Measurements from ENCODE around the gene DAB1.

DNA sequence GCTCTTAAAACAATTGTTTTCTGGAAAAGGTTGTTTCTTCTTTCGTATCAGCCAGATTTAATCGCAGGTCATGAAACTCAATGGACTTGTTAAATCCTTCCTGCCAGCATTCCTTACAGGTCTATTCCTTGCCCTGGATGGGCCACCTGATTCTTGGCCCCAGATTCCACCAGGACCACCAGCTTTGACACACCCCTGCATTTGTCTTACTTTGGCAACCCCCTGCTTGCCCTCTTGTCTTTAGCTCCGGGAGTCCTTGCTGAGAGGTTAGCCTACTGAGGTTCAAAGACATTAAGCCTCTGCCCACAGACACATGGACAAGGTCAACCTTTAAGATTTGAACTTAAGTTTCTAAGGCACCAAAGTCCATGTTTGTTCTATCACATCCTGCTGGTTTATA is 27.1 kb upstream of the DAB1 start:
- TF ChIP-seq, protein P1, sequence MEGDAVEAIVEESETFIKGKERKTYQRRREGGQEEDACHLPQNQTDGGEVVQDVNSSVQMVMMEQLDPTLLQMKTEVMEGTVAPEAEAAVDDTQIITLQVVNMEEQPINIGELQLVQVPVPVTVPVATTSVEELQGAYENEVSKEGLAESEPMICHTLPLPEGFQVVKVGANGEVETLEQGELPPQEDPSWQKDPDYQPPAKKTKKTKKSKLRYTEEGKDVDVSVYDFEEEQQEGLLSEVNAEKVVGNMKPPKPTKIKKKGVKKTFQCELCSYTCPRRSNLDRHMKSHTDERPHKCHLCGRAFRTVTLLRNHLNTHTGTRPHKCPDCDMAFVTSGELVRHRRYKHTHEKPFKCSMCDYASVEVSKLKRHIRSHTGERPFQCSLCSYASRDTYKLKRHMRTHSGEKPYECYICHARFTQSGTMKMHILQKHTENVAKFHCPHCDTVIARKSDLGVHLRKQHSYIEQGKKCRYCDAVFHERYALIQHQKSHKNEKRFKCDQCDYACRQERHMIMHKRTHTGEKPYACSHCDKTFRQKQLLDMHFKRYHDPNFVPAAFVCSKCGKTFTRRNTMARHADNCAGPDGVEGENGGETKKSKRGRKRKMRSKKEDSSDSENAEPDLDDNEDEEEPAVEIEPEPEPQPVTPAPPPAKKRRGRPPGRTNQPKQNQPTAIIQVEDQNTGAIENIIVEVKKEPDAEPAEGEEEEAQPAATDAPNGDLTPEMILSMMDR (IDR thresholded peaks at IDR 0.05; ENCODE audit: insufficient read depth, low read length), result no peak
- no peak for TF ChIP-seq POLR2AphosphoS5 (IDR thresholded peaks at IDR 0.05; ENCODE audit: low read depth)
- TF ChIP-seq, protein P2, sequence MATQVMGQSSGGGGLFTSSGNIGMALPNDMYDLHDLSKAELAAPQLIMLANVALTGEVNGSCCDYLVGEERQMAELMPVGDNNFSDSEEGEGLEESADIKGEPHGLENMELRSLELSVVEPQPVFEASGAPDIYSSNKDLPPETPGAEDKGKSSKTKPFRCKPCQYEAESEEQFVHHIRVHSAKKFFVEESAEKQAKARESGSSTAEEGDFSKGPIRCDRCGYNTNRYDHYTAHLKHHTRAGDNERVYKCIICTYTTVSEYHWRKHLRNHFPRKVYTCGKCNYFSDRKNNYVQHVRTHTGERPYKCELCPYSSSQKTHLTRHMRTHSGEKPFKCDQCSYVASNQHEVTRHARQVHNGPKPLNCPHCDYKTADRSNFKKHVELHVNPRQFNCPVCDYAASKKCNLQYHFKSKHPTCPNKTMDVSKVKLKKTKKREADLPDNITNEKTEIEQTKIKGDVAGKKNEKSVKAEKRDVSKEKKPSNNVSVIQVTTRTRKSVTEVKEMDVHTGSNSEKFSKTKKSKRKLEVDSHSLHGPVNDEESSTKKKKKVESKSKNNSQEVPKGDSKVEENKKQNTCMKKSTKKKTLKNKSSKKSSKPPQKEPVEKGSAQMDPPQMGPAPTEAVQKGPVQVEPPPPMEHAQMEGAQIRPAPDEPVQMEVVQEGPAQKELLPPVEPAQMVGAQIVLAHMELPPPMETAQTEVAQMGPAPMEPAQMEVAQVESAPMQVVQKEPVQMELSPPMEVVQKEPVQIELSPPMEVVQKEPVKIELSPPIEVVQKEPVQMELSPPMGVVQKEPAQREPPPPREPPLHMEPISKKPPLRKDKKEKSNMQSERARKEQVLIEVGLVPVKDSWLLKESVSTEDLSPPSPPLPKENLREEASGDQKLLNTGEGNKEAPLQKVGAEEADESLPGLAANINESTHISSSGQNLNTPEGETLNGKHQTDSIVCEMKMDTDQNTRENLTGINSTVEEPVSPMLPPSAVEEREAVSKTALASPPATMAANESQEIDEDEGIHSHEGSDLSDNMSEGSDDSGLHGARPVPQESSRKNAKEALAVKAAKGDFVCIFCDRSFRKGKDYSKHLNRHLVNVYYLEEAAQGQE (IDR thresholded peaks at IDR 0.05; ENCODE audit: insufficient replicate concordance, low read depth), result no peak

All from HL-60 (cell line).